IPS-15b (cell line): ENCODE results near the gene EXOC1.

ENCODE experiments used
- H3K27me3 ChIP-seq: one replicate; pipeline ENCODE4 v1.6.1; 2013; ENCODE audit warnings: low read length; ENCODE audit not compliant: control insufficient read depth, insufficient read depth
- H3K36me3 ChIP-seq: one replicate; pipeline ENCODE4 v1.6.1; 2013; ENCODE audit warnings: low read length; ENCODE audit not compliant: control insufficient read depth, insufficient read depth
- H3K4me1 ChIP-seq: one replicate; pipeline ENCODE4 v1.6.1; 2013; ENCODE audit warnings: mild to moderate bottlenecking, low read length; ENCODE audit not compliant: control insufficient read depth, insufficient read depth
- H3K4me3 ChIP-seq: one replicate; pipeline ENCODE4 v1.5.1; 2013; ENCODE audit warnings: low read depth, low read length
- H3K9ac ChIP-seq: one replicate; pipeline ENCODE4 v1.6.1; 2013; ENCODE audit warnings: low read depth, mild to moderate bottlenecking, low read length
- H3K9me3 ChIP-seq: one replicate; pipeline ENCODE4 v1.6.1; 2013; ENCODE audit warnings: mild to moderate bottlenecking, low read length; ENCODE audit not compliant: control insufficient read depth, insufficient read depth

The EXOC1 gene

GRCh38 chr4:55938481-55938880 lies 85.0 kb downstream of the EXOC1 start:
- Histone ChIP-seq H3K27me3 (no peaks in the 10 kb centered on the region), H3K4me1 (no peaks in the 10 kb centered on the region), H3K9ac (no peak overlapping the region), H3K4me3 (no peak overlapping the region), H3K9me3 (no peaks in the 10 kb centered on the region), H3K36me3 (no peaks in the 10 kb centered on the region)

DNA sequence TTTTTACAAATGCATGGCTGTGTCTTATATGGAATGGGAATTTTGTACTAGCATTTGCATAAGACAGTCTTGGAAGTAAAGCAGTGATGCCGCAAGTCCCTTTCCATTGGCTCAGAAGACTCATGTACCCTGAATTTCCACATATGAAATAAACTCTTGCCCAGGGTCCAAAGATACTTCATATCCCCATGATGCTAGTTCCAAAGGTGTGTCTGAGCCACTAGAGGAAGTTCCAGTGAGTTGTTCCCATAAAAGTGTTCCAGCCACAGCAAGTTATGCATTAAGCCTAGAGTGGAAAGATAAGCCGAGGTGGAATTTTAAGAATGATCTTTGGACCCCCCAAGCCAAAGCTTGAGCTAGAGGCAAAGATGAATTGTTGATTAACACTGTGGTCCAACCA lies 86.0 kb downstream of the EXOC1 start:
- H3K27me3 ChIP-seq, result no peaks in the 10 kb centered on the region
- no peaks in the 10 kb centered on the region for H3K4me1 ChIP-seq
- H3K9me3 ChIP-seq, result no peaks in the 10 kb centered on the region
- H3K36me3 ChIP-seq, result no peaks in the 10 kb centered on the region
- H3K9ac ChIP-seq, result no peak overlapping the region
- no peak overlapping the region for H3K4me3 ChIP-seq

DNA sequence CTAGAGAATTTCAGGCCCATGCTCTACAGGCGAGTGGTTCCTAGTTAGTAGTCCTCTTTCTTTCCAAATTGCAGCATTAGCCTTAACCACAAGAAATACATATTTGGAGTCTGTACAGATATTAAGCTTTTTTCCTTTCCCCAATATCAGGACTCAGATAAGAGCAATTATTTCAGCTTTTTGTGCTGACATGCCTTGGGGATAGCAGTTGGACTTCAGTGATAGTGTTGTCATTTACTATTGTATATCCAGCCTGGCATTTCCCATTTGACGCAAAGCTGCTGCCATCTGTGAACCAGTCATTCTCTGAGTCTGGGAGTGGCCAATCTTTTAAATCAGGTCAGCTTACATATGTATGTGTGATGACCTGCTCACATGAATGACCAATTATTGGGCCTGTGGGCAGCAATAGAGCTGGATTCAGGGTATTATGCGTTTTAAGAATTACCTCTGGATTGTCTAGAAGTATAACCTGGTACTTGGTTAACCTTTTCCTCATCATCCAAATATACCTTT lies 88.5 kb downstream of the EXOC1 start:
- Histone ChIP-seq H3K9me3 (no peaks in the 10 kb centered on the region), H3K36me3 (no peaks in the 10 kb centered on the region), H3K9ac (no peak overlapping the region), H3K27me3 (no peaks in the 10 kb centered on the region), H3K4me3 (no peak overlapping the region), H3K4me1 (no peaks in the 10 kb centered on the region)

DNA sequence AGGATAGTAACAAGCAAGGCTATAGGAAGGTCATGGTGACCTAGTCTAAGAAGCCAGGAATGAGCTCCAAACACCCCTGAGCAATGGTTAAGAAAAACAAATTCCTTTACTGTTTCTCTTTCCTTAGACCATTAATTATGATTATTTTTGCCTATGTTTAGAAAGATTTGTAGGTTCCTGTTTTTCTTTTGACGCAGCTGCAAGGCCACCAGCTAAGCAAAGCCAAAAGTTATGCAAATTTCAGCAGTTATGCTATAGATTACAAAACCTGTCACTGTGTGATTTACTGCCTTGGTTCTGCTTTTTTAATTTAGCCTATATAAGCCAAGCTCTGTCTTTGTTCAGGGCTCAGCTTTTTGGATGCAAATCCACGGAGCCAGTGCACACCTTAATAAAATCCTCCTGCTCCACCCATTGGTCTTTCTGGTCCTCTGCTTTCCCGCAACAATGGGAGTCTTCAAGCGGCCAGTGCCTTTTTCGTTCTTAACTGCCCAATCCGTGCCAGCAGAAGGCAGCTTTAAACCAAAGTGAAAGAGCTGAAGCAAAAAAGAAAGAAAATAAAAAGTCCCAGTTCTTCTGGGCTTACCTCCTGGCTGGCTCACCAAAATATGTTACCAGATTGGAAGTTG lies 93.9 kb downstream of the EXOC1 start:
- H3K9ac ChIP-seq, result no peak overlapping the region
- no peaks in the 10 kb centered on the region for H3K36me3 ChIP-seq
- H3K27me3 ChIP-seq, result no peaks in the 10 kb centered on the region
- H3K4me3 ChIP-seq, result no peak overlapping the region
- peaks cover 8% of the 10 kb centered on the region for H3K4me1 ChIP-seq
- no peaks in the 10 kb centered on the region for H3K9me3 ChIP-seq

DNA sequence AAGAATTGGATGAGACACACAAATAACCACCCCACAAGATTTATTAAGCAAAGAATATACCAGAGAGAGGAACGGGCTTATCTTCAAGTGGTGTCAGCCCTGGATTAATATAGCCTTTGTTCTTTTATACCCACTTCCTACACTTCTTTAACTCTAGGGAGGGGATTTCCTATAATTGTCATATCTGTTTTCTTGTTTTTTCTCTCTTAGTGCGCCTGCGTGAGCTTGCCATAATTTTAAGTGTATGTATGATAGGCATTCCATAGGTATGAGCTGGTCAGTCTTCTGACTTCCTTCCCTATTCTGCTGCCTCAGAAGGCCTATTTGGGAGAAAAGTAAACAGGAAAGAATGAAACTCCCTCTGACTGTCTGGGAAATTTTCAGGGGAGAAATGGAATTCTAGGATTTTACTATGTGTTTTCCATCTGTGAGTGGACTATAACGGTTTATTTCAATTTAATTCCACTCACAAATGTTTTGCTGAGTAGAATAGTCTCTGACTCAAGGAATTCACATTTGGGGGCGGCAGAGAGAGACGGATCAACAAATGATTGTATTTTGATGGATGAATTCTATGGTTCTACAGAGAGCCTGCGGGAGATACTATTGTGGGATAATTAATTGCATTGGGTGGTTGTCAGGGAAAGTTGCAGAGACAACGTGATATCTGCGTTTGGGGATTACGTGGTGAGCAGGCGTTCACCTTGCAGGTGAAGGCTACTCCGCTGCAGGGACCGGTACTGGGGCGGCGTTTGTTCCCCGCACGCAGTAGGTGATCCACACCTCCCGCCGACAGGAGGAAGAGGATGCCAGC lies 94.7 kb downstream of the EXOC1 start:
- Histone ChIP-seq H3K4me1 (peaks cover 8% of the 10 kb centered on the region), H3K4me3 (peak overlapping the region; percentile 92), H3K27me3 (no peaks in the 10 kb centered on the region), H3K36me3 (no peaks in the 10 kb centered on the region), H3K9me3 (no peaks in the 10 kb centered on the region), H3K9ac (no peak overlapping the region)

GRCh38 chr4:55948726-55949481 lies 95.5 kb downstream of the EXOC1 start, which contains the start of gene CEP135:
Gene CEP135 (plus strand): TSS chr4:55948945. CDS start chr4:55952131, 3,186 bp downstream.
- Histone ChIP-seq H3K36me3 (no peaks in the 10 kb centered on the region), H3K4me1 (peaks cover 8% of the 10 kb centered on the region), H3K4me3 (peak within 1 kb of the TSS; percentile 92), H3K27me3 (no peaks in the 10 kb centered on the region), H3K9ac (peak within 1 kb of the TSS; percentile 77), H3K9me3 (no peaks in the 10 kb centered on the region)

DNA sequence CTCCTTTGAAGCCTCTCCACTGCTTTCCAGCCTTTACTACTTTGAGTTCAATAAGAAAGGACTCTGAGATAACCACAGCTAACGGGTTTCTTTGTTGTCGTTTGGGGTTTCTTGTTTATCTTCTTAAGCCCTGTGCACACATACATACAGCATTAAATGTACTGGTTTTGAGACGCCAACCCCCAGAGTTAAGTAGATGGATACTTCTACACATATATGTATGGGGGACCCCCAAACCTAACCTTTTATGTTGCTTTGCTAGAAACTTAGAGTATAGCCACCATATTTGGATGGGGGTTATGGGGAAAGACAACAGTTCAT lies 96.0 kb downstream of the EXOC1 start:
- no peaks in the 10 kb centered on the region for H3K27me3 ChIP-seq
- peaks cover 8% of the 10 kb centered on the region for H3K4me1 ChIP-seq
- no peaks in the 10 kb centered on the region for H3K9me3 ChIP-seq
- H3K4me3 ChIP-seq, result peak overlapping the region; percentile 92
- no peaks in the 10 kb centered on the region for H3K36me3 ChIP-seq
- H3K9ac ChIP-seq, result peak overlapping the region; percentile 77

- no peaks in the 10 kb centered on the region for H3K27me3 ChIP-seq
- peaks cover 8% of the 10 kb centered on the region for H3K4me1 ChIP-seq
- no peaks in the 10 kb centered on the region for H3K36me3 ChIP-seq
- H3K4me3 ChIP-seq, result no peak overlapping the region
- no peaks in the 10 kb centered on the region for H3K9me3 ChIP-seq
- H3K9ac ChIP-seq, result no peak overlapping the region
Observed at GRCh38 chr4:55951191-55951922, 97.9 kb downstream of the EXOC1 start.
